ENCODE measurements around the gene TMEM145. TPM values are rescaled to one million over a fixed set of nuclear protein-coding genes. Genes with fewer than 3 reads are reported as not detected.

The TMEM145 gene
- polyA plus RNA-seq, 1 donor from 2014 or later = 30.9 TPM

DNA sequence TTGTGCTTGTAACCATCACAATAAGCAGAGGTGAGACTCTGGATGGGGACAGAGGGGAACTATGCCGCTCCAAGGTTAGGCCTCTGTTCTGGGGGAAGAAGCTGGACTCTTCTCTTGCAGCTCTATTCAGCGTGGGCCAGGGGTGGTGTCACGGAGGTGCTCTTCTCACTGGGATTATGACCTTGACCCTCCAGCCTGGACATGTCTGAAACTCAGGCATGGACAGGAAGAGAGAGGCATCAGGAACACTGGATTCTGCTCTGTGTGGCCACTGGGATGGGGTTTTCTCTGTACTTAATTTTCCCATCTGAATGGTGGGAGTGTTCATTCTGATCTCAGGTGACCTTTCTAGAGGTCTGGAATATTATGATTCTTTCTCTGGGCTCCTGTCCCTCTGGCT, 19.9 kb downstream of the TMEM145 start:
- Histone ChIP-seq H3K79me2 (replicated peaks; ENCODE audit: insufficient read depth, low read length) (peaks cover 16% of the 10 kb centered on the region), H3K27me3 (ENCODE audit: insufficient read depth, low read depth, low read length) (no peaks in the 10 kb centered on the region), H3F3A (ENCODE audit: insufficient read depth, low read length, poor library complexity, severe bottlenecking) (no peaks in the 10 kb centered on the region), H2AFZ (ENCODE audit: low read depth, low read length) (no peak overlapping the region), H3K9me2 (ENCODE audit: insufficient read depth, low read length) (no peaks in the 10 kb centered on the region), H3K9ac (ENCODE audit: low read length) (no peak overlapping the region), H3K9me3 (ENCODE audit: low read length) (no peaks in the 10 kb centered on the region), H4K20me1 (ENCODE audit: insufficient read depth) (no peaks in the 10 kb centered on the region), H3K4me2 (ENCODE audit: low read length) (no peak overlapping the region), H3K4me3 (ENCODE audit: low read length) (no peak overlapping the region), H3K36me3 (ENCODE audit: insufficient read depth, low read length) (peaks cover 6% of the 10 kb centered on the region), H3K27ac (ENCODE audit: low read length) (no peak overlapping the region)
- TF ChIP-seq EZH2 (IDR thresholded peaks at IDR 0.05; ENCODE audit: borderline replicate concordance, insufficient read depth, low read length, poor library complexity, severe bottlenecking) (no peak), MXI1 (conservative IDR thresholded peaks at IDR 0.05; ENCODE audit: poor library complexity, severe bottlenecking) (no peak), TAF1 (IDR thresholded peaks at IDR 0.05; ENCODE audit: low read depth) (no peak), REST (IDR thresholded peaks at IDR 0.05; ENCODE audit: borderline replicate concordance) (no peak)

GRCh38 chr19:42333975-42334696, 21.0 kb downstream of the TMEM145 start:
- no peak overlapping the region for H3K4me2 ChIP-seq (ENCODE audit: low read length)
- no peak overlapping the region for H3K27ac ChIP-seq (ENCODE audit: low read length)
- no peaks in the 10 kb centered on the region for H3K9me3 ChIP-seq (ENCODE audit: low read length)
- peaks cover 7% of the 10 kb centered on the region for H3K79me2 ChIP-seq (replicated peaks; ENCODE audit: insufficient read depth, low read length)
- H3K9me2 ChIP-seq (ENCODE audit: insufficient read depth, low read length) = no peaks in the 10 kb centered on the region
- H3F3A ChIP-seq (ENCODE audit: insufficient read depth, low read length, poor library complexity, severe bottlenecking) = no peaks in the 10 kb centered on the region
- H3K9ac ChIP-seq (ENCODE audit: low read length) = no peak overlapping the region
- H3K4me3 ChIP-seq (ENCODE audit: low read length) = no peak overlapping the region
- no peaks in the 10 kb centered on the region for H3K27me3 ChIP-seq (ENCODE audit: insufficient read depth, low read depth, low read length)
- no peaks in the 10 kb centered on the region for H4K20me1 ChIP-seq (ENCODE audit: insufficient read depth)
- TF ChIP-seq EZH2 (IDR thresholded peaks at IDR 0.05; ENCODE audit: borderline replicate concordance, insufficient read depth, low read length, poor library complexity, severe bottlenecking) (no peak), RAD21 (conservative IDR thresholded peaks at IDR 0.05) (no peak), MXI1 (conservative IDR thresholded peaks at IDR 0.05; ENCODE audit: poor library complexity, severe bottlenecking) (no peak), EP300 (conservative IDR thresholded peaks at IDR 0.05; ENCODE audit: poor library complexity, severe bottlenecking) (no peak), REST (IDR thresholded peaks at IDR 0.05; ENCODE audit: borderline replicate concordance) (no peak), POLR2AphosphoS5 (IDR thresholded peaks at IDR 0.05) (no peak), TAF1 (IDR thresholded peaks at IDR 0.05; ENCODE audit: low read depth) (no peak), SMC3 (conservative IDR thresholded peaks at IDR 0.05; ENCODE audit: poor library complexity) (no peak), CTCF (IDR thresholded peaks at IDR 0.05; ENCODE audit: poor library complexity, severe bottlenecking) (no peak)
- H3K36me3 ChIP-seq (ENCODE audit: insufficient read depth, low read length) = peaks cover 6% of the 10 kb centered on the region
- no peak overlapping the region for H2AFZ ChIP-seq (ENCODE audit: low read depth, low read length)
